MM.1S (cell line): Measurements from ENCODE around the gene SNX25.

Source experiments
- CTCF ChIP-seq: fragments of 300-600 bp; sonication (generic); IDR thresholded peaks from 2 replicates; pipeline ENCODE4 v1.5.1; 2016; ENCODE audit warnings: antibody characterized with exemption, low read length, mixed read lengths
- EZH2 ChIP-seq: fragments of 300-600 bp; sonication (generic); optimal IDR thresholded peaks from 2 replicates; pipeline ENCODE3; 2017; ENCODE audit warnings: low read depth, mild to moderate bottlenecking, antibody characterized with exemption, low read length, mixed read lengths
- EZH2phosphoT487 ChIP-seq: fragments of 300-600 bp; sonication (generic); IDR thresholded peaks from 2 replicates; pipeline ENCODE4 v1.6.1; 2018; ENCODE audit warnings: antibody characterized with exemption, low read length

- no peak for TF ChIP-seq EZH2
- TF ChIP-seq CTCF: no peak
- TF ChIP-seq EZH2phosphoT487: no peak
These were observed 13.0 kb upstream of the SNX25 start for GRCh38 chr4:185196437-185196836.
